Adipocyte (in vitro differentiated cells): ENCODE results near the gene CLEC12A.
"Not testable (repeated sequence)": the region's sequence is repeated elsewhere in the genome, so short reads cannot be mapped to it uniquely, and the experiment has no call there.

ENCODE experiments used
- DNase-seq: peaks from one replicate; pipeline ENCODE4 v3.0.0-alpha.2; 2015; ENCODE audit warnings: low read depth
- H3K27me3 ChIP-seq: replicated peaks from 2 replicates; pipeline ENCODE4 v1.7.0; 2013; ENCODE audit warnings: mild to moderate bottlenecking, low read length, moderate library complexity; ENCODE audit not compliant: control insufficient read depth, insufficient read depth
- H3K36me3 ChIP-seq: 2 replicates; pipeline ENCODE4 v1.7.0; 2013; ENCODE audit warnings: low read length, mild to moderate bottlenecking, moderate library complexity; ENCODE audit not compliant: control insufficient read depth, insufficient read depth, severe bottlenecking
- H3K4me1 ChIP-seq: 2 replicates; pipeline ENCODE4 v1.7.0; 2013; ENCODE audit warnings: mild to moderate bottlenecking, low read length, moderate library complexity; ENCODE audit not compliant: control insufficient read depth, insufficient read depth
- H3K4me3 ChIP-seq: 2 replicates; pipeline ENCODE4 v1.7.0; 2013; ENCODE audit warnings: mild to moderate bottlenecking, low read length, moderate library complexity
- H3K9ac ChIP-seq: 2 replicates; pipeline ENCODE4 v1.7.0; 2013; ENCODE audit warnings: mild to moderate bottlenecking, low read length, moderate library complexity
- H3K9me3 ChIP-seq: 2 replicates; pipeline ENCODE4 v1.7.0; 2013; ENCODE audit warnings: mild to moderate bottlenecking, low read length, moderate library complexity; ENCODE audit not compliant: control insufficient read depth

Gene CLEC12A

GRCh38 chr12:9943240-9943639 is 28.0 kb upstream of the CLEC12A start:
- Histone ChIP-seq H3K9me3 (no peaks in the 10 kb centered on the region), H3K4me1 (no peaks in the 10 kb centered on the region), H3K27me3 (peaks cover 24% of the 10 kb centered on the region), H3K4me3 (no peak overlapping the region), H3K9ac (no peak overlapping the region), H3K36me3 (no peaks in the 10 kb centered on the region)
- DNase-seq = no peak

GRCh38 chr12:9944391-9944790 is 26.8 kb upstream of the CLEC12A start:
- no peak for DNase-seq
- Histone ChIP-seq H3K9me3 (no peaks in the 10 kb centered on the region), H3K4me1 (no peaks in the 10 kb centered on the region), H3K4me3 (no peak overlapping the region), H3K9ac (no peak overlapping the region), H3K27me3 (peaks cover 24% of the 10 kb centered on the region), H3K36me3 (no peaks in the 10 kb centered on the region)

- Histone ChIP-seq H3K4me1 (no peaks in the 10 kb centered on the region), H3K4me3 (no peak overlapping the region), H3K9ac (no peak overlapping the region), H3K9me3 (no peaks in the 10 kb centered on the region), H3K27me3 (peaks cover 10% of the 10 kb centered on the region), H3K36me3 (no peaks in the 10 kb centered on the region)
- DNase-seq = no peak
These were observed 23.5 kb upstream of the CLEC12A start for GRCh38 chr12:9947674-9948073.

GRCh38 chr12:9948606-9949296 is 22.5 kb upstream of the CLEC12A start:
- DNase-seq = no peak
- Histone ChIP-seq H3K9me3 (no peaks in the 10 kb centered on the region), H3K9ac (no peak overlapping the region), H3K4me3 (no peak overlapping the region), H3K36me3 (no peaks in the 10 kb centered on the region), H3K4me1 (no peaks in the 10 kb centered on the region), H3K27me3 (no peaks in the 10 kb centered on the region)

GRCh38 chr12:9951026-9951675 is 20.1 kb upstream of the CLEC12A start:
- Histone ChIP-seq H3K36me3 (no peaks in the 10 kb centered on the region), H3K27me3 (no peaks in the 10 kb centered on the region), H3K4me3 (no peak overlapping the region), H3K9me3 (no peaks in the 10 kb centered on the region), H3K4me1 (no peaks in the 10 kb centered on the region), H3K9ac (no peak overlapping the region)
- no peak for DNase-seq

- not testable (repeated sequence) for H3K4me1 ChIP-seq, H3K36me3 ChIP-seq, H3K9ac ChIP-seq, H3K9me3 ChIP-seq, H3K27me3 ChIP-seq, H3K4me3 ChIP-seq, DNase-seq
These were observed 18.1 kb upstream of the CLEC12A start for GRCh38 chr12:9952954-9953729.

- H3K9ac ChIP-seq = no peak overlapping the region
- H3K27me3 ChIP-seq = no peaks in the 10 kb centered on the region
- H3K4me3 ChIP-seq = no peak overlapping the region
- no peaks in the 10 kb centered on the region for H3K4me1 ChIP-seq
- no peaks in the 10 kb centered on the region for H3K9me3 ChIP-seq
- DNase-seq = no peak
- no peaks in the 10 kb centered on the region for H3K36me3 ChIP-seq
These were observed 13.4 kb upstream of the CLEC12A start for GRCh38 chr12:9957834-9958233.

- no peak for DNase-seq
- H3K4me1 ChIP-seq = no peaks in the 10 kb centered on the region
- no peaks in the 10 kb centered on the region for H3K36me3 ChIP-seq
- no peak overlapping the region for H3K9ac ChIP-seq
- no peak overlapping the region for H3K4me3 ChIP-seq
- H3K27me3 ChIP-seq = no peaks in the 10 kb centered on the region
- H3K9me3 ChIP-seq = no peaks in the 10 kb centered on the region
These were observed 10.6 kb upstream of the CLEC12A start for GRCh38 chr12:9960590-9960989.

- Histone ChIP-seq H3K27me3 (no peaks in the 10 kb centered on the region), H3K4me1 (no peaks in the 10 kb centered on the region), H3K36me3 (no peaks in the 10 kb centered on the region), H3K9ac (no peak overlapping the region), H3K9me3 (no peaks in the 10 kb centered on the region), H3K4me3 (no peak overlapping the region)
- DNase-seq = no peak
These were observed 10.1 kb upstream of the CLEC12A start for GRCh38 chr12:9961106-9961505.

GRCh38 chr12:9961901-9962300 is 9.3 kb upstream of the CLEC12A start:
- DNase-seq = no peak
- H3K27me3 ChIP-seq = no peaks in the 10 kb centered on the region
- H3K9me3 ChIP-seq = no peaks in the 10 kb centered on the region
- no peaks in the 10 kb centered on the region for H3K36me3 ChIP-seq
- H3K4me1 ChIP-seq = no peaks in the 10 kb centered on the region
- no peak overlapping the region for H3K4me3 ChIP-seq
- no peak overlapping the region for H3K9ac ChIP-seq

- H3K4me3 ChIP-seq = no peak overlapping the region
- no peaks in the 10 kb centered on the region for H3K9me3 ChIP-seq
- H3K4me1 ChIP-seq = no peaks in the 10 kb centered on the region
- no peaks in the 10 kb centered on the region for H3K36me3 ChIP-seq
- H3K27me3 ChIP-seq = peaks cover 3% of the 10 kb centered on the region
- H3K9ac ChIP-seq = no peak overlapping the region
- DNase-seq = no peak
These were observed 1.5 kb upstream of the CLEC12A start for GRCh38 chr12:9969673-9970072.
